Gastrocnemius medialis (tissue), 4 donors: ENCODE data around the gene PAGE1.
"Not testable (repeated sequence)": the region's sequence is repeated elsewhere in the genome, so short reads cannot be mapped to it uniquely, and the experiment has no call there.

Experiments used
- CTCF ChIP-seq, 5 experiments: fragments of 450-650 bp in 3 of 5; fragments of 200-600 bp in 2 of 5; sonication (generic) in 2 of 5; IDR thresholded peaks in 4 of 5; conservative IDR thresholded peaks in 1 of 5; 1 replicate in 4 of 5; 2 replicates in 1 of 5; pipeline ENCODE4 v1.5.1; 2016 to 2019; ENCODE audit warnings: antibody characterized with exemption in 5 of 5, mild to moderate bottlenecking in 3 of 5, moderate library complexity in 3 of 5
- POLR2A ChIP-seq, 2 donors: fragments of 450-650 bp; IDR thresholded peaks; one replicate each; pipeline ENCODE4 v1.6.1; 2017; ENCODE audit warnings: antibody characterized with exemption in 2 of 2, mild to moderate bottlenecking in 2 of 2, moderate library complexity in 2 of 2

GRCh38 chrX:49741501-49741900 is 45.7 kb upstream of the PAGE1 start:
- TF ChIP-seq CTCF (IDR thresholded peaks at IDR 0.05 in 4 of 5, conservative IDR thresholded peaks at IDR 0.05 in 1 of 5); POLR2A (IDR thresholded peaks at IDR 0.05): not testable (repeated sequence)
